NOMO-1 (cell line): ENCODE data around the gene RPS6KA2.

Experiments used
- DNase-seq, 2 experiments: peaks; one replicate each; lab custom pipeline; 2025; ENCODE audit not compliant: unreplicated experiment in 2 of 2; lab: John Stamatoyannopoulos, UW

RPS6KA2 gene

DNA sequence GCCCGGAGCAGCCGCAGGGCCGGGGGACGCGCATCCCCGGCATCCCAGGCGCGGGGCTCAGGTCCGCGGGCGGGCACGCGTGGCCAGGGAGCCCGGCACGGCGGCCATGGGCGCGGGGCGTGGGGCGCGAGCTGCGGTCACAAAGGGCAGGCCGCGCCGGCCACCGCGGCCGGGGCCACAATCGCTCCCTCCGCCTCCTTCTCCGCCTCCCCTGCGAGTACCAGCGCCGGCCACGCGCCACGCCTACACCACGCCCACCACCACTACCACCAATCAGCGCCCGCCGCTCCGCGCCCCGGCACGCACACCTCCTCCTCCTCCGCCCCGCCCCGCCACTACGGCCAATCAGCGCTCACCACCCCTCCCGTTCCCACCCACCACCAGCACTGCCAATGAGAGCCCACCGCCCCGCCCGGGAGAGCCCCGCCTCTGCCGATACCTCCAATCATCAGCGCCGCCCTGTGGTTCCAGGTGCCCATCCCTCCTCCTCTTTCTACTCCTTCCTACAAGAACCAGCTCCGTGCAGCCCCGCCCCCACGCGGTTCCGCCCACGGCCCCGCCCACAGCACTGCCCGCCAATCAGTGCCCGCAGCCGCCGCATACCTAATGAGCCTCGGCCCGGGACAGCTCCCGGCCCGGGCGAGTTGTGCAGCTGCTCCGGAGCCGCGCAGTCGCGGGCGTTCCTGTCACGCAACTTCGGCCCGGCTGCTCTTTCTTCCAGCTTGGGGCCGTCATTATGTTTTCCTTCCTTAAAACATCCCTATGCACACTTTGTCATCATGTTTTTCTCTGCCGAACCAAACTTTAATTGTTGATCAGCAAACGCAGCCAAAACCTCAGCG, at the start of gene RPS6KA2:
Gene RPS6KA2, minus strand, starts transcription at position 219 of the 842 bp plus-strand sequence. CDS start 232 bp downstream, outside the sequence.
- DNase-seq = peak; percentile 96 to 99

DNA sequence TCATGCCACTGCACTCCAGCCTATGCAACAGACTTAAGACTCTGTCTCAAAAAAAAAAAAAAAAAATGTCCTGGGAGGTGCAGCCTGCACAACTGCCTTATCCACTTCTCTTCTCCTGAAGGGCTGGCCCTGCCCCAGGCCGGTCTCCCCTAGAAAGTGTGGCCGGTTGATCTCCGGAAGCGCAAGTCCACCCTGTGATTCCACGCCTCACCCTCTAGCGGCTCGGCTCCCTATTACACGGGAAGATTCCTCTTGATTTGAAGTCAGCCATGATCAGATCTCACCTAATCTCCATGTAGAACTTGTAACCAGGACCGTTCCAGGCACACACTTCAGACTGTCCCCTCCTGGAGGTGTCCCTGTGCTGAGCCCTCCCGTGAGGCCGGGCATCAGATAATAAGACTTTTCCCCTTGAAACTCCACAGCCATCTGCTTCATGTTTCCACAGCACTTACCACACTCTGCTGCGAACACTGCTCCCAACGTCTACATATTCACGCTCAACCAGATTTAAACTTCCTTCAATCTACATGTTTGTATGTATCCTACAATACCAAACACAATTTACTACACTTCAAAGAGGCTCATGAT, 49.3 kb upstream of the RPS6KA2 start:
- no peak for DNase-seq

DNA sequence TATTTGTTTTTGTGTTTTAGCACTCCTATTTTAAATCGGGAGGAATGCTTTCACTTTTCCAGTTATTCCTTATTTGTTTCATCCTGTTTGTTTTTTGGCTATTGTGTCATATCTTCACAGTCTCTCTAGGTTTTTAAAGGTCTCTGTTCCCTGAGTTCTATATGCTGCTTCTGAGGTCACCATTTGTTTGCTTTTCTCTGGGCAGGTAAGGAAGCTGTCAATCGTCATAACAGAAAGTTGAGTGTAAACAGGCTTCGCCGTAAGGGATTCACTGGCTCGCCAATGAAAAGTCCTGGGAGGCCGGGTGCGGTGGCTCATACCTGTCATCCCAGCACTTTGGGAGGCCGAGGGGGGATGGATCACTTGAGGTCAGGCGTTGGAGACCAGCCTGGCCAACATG, 48.7 kb upstream of the RPS6KA2 start:
- DNase-seq = no peak

DNA sequence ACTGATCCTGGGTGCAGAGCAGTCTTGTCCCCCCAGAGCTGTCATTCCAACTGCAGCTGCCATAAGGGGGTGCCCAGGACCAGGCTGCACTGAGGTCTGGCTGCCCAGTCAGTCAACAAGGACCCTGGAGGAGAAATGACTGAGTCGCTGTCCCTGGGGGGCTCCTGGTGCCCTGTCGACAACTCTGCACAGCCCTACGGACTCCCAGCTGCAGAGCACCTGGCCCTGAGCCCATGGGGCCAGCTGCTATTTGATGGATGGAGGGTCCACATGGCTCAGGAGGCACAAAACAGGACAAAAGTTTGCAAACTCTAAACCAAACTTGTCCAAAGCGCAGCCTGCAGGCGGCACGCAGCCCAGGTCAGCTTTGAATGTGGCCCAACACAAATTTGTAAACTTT, 46.3 kb upstream of the RPS6KA2 start:
- DNase-seq = no peak

DNA sequence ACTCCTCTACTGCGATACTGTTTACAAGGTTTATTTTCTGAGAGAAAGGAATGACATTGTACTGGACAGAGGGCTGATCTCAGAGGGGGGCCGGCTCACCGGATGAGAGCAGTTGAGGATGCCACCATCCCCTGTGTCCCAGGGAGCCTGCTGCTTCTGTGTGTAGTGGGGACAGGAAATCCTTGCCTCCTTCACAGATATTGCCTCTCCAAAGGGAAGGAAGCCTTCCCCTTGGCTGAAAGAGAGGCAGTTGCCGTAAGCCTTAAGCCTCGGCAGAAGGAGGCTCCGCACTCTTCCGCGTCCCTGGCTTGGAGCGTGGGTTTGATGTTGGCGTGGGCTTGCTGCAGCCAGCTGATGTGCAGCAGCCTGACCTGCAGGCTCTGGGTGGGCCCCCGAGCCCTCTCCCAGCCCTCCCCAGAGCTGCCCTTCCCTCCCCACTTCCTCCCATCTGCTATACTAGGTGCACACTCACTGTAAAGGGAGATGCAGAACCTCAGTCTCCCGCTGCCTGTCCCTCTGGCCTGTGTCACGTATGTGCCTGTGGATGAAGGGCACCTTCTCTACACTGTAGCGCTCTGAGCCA, 45.7 kb upstream of the RPS6KA2 start:
- no peak for DNase-seq

DNA sequence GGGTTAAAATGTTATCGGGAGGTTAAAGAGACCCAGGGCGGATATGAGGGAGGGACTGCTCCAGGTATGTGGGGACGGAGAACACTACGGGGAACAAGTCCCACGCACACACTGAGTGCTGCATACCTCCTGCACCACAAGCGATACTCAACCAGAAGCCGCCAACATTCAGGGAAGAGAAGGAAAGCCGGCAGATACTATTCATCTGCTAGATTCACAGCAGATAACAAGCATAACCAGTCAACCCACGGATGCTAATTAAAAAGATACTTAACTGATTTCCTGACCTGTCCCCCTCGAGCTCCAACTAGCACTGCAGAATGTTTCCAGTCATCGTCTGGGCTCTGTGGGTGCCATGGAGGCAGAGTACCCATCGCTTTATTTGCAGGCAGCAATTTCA, 45.1 kb upstream of the RPS6KA2 start:
- DNase-seq = no peak

DNA sequence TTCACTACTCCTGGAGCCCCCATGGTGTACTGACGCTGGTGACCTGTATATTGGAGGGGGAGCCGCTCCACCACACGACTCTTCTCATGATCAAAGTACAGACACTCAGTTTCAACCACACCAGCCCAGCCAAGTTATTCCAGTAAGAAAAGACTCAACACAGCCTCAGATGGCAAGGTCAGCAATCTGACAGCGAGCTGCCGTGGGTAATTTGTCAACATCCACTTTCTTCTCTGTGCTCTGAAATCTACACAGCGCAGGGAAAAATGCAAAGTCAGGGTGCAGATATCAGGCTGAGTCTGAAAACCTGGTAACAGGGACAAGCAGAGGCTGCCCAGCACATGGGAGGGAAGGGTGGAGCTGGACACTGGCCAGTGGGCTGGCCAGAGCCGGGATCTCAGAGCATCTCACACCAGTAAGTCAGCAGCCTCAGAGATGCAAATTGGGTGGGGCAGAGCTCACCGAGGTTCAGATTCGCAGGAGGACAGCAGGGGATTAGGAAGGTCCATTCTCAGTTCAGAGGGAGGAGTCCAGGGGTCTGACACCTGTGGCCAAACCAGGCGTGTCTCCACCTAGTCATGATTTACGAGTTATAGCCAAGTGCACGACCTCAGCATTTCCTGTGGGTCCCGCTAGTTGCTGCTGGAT, 44.5 kb upstream of the RPS6KA2 start:
- no peak for DNase-seq

DNA sequence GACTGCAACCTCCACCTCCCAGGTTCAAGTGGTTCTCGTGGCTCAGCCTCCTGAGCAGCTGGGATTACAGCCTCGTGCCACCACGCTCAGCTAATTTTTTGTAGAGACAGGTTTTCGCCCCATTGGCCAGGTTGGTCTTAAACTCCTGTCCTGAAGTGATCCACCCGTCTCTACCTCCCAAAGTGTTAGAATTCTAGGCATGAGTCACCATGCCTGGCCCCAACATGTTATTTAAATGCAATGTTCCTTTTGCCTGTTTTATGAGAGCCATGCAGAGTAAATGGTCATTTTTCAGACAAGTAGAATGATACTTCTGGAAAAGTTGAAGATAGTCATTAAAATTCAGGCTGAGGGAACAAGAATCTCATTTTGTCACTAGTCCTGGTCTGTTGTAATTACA, 43.8 kb upstream of the RPS6KA2 start:
- no peak for DNase-seq

DNA sequence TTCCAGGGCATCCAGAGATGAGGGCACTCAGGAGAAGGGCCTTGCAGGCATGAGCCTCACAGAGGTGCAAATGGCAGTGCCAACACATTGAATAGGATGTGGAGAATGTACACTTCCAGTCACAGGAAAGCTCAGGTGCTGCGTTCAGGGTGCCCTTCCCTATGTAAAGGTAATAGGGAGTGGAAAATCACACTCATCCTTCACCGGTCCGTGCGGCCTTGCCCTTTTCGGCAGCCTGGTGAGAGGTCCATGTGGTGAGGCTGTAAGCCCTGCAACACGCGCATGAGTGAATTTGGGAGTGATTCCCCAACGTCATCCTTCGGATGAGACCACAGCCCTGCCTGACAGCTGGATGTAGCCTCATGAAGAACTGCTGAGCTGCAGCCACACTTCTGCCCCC, 43.0 kb upstream of the RPS6KA2 start:
- no peak for DNase-seq

DNA sequence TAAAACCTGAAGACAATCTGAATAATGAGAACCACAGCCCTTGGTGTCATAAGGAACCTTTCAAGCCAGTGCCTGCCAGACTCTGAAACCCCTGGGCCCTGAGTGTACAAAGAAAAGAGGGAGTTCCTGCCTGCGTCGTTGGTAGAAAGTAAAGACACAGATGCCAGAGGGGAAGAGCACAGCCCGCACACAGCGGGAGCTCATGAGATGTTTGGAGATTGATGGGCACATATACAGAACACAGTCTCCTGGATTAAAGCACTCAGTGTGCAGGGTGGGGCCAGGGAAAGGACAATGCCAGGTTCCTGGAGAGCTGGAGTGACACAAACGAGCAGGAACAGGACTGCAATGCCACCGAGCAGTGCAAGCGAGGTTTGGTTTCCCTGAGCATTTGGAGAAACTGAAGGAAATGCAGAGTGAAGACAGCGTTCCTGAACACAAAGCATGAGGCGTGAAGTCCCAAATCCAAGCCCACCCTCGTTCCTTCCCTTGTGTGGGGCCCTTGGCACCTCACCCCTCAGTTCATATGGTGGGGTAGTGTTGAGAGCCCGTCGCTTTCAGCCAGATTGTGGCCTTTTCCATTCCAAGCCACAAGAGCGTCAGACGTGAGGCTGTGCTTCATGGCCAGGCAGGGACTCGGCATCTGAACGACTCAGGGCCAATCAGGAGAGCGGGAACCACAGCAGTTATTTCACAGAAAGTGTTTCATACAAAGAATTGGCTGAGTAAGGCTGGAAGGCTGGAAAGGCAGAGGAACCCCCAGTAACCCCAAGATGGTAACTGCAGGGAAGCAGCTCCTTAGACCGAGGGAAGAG, 41.0 kb upstream of the RPS6KA2 start:
- DNase-seq = no peak

DNA sequence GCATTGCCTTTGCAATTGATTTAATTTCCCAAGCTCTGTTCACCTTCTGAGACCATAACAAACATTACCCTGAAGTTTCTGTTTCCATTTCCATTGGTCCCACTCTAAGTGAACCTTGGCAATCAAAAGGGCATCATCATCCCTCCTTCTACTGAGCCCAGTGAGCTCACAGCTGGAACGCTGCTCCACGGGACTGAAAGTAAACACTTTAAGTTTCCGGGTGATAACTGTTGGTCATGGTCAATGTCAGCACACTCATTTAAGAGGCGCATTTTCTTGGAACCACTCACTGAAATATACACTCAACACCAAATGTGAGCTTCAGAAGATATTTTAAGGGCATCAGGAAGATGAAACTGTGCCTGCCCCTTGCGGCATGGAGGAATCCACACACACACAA, 37.1 kb upstream of the RPS6KA2 start:
- no peak for DNase-seq

DNA sequence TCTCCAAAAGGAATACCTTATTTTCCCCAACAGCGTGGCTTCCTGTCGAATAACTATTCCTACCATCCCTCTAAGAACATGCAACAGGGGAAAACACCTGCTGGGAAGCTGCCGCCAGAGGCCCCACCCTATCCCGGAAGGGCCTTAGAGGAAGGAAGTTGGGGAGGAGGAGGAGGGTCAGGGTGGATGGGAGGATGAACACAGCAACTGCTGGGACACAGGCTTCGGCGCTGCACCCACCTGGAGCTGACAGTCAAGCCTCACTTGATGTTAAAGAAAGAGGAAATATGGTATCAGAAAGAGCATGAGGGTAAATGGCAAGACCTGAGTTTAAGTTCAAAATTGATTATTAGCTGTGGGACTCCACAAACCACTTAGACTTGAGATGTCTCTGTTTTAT, 36.5 kb upstream of the RPS6KA2 start:
- no peak for DNase-seq

DNA sequence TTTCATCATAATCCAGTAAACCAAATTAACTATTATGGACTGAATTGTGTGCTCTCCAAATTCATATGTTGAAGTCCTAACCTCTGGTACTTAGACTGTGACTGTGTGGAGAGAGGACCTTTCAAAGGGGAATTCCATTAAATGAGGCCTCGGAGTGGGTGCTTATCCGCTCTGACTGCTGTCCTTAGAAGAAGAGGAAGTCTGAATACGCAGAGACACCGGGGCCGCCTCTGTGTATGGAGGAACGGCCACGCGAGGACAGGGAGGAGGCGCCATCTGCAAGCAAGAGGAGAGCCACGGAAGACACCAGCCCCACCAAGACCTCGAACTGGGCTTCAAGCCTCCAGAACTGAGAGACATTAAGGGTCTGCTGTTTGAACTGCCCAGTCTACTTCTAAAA, 35.6 kb upstream of the RPS6KA2 start:
- DNase-seq = no peak

DNA sequence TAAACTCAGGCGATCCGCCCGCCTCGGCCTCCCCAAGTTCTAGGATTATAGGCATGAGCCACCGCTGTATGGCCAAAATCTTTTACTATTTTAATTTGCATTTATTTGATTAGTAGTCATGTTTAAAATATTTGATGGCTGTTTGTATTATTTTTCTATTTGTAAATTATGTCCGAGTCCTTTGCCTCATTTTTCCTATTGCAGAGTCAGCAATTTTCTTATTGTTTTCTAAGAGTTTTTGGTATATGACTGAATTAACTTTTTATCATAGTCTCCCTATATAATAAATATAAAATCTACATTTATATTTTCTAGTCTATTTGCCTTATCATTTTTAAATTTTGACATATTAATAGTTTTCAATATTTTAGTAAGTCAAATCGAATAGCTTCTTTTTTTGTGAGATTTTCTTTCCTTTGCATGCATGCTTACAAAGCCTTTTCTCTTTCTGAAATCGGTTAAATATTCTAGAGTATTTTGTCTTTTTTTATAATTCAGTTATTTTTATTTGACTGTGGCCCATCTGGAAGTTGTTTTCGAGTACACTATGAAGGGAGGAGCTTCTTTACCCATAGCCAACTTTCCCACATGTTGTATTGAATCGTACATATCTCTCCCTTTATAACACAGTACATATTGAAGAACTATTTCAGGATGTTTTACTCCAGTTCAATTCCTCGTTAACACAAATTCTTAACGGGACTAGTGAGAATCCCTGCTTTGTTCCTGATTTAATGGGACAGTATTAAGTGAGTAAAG, 34.5 kb upstream of the RPS6KA2 start:
- DNase-seq = no peak

DNA sequence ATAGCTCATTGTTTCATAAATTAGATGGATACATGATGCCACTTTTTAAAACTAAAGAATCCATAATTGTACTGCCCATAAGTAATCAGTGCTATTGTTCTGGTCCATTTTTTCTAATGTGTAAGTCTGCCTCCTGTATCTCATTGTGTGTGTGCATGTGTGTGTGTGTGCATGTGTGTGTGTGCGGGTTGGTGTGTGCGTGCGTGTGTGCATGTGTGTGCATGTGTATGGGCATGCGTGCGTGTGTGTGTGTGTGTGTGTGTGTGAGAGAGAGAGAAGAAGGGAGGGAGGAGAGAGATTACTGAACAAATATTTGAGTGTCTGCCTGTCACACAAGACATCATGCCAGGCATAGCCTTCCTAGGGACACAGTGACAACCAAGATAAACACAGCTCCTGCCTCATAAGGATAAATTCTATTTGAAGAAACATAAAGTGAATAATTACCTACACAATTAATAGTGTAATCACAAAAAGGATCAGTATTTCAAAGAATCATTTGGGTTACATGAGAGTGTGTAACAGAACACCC, 33.2 kb upstream of the RPS6KA2 start:
- no peak for DNase-seq

DNA sequence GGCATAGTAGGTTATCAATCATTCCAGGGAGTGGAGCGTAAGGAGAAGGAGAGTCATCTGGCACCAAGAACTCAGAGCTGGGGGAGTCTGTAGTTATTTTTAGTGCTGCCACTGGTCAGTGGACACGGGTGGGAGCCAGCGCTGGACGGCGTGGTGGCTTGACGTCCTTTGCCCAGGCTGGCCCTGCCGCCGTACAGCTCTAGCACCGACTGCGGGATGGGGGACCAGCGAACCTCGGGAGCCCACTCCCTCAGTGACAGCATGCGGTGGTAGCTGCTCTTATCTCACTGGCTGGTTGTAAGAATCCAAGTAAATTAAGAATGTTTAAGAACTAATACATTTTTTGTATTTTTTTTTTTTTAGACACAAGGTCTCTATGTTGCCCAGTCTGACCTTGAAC, 32.5 kb upstream of the RPS6KA2 start:
- DNase-seq = no peak

DNA sequence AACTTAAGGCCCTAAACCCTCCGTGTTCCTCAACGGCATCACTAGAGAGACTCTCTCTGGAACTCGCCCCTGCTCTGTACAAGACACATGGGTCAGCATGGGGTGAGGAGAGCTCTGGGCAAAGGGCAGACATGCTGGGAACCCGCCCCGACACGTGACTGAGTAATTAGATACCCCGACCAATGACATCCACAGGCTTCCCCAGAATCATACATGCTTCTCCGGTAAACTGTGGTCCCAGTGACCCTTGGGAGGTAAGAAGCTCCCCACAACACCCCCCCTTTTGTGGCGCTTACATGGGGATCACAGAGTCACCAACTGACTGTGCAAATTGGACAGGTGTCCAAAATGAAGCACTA, 31.7 kb upstream of the RPS6KA2 start:
- no peak for DNase-seq

DNA sequence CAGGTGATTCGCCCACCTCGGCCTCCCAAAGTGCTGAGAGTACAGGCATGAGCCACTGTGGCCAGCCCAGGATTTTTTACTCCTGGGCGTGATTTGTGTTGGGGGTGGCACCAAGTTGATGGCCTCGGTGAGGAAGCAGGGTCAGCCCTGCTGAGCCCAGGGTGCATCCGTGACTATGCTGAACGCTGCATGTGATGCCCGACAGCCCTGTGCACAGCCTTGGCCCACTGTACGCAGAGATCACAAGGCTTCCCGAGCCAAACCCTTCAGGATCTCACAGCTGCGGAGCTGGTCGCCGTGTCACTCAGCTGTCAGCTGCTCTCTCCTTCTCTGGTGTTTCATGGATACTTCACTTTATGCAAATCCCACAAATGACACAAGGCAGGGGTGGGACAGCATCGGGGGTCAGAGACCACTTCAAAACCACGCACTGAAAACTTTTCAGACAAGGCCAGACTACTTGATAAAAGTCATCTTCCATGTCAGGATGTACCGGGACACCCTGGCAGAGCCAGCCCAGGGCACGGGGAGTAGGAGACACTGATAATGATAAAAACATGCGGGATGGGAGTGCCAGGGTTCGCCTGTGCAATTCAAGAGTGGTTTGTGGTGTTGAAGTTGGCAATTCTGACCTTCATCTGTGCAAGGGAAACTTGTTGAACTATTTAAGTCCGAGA, 31.2 kb upstream of the RPS6KA2 start:
- no peak for DNase-seq

DNA sequence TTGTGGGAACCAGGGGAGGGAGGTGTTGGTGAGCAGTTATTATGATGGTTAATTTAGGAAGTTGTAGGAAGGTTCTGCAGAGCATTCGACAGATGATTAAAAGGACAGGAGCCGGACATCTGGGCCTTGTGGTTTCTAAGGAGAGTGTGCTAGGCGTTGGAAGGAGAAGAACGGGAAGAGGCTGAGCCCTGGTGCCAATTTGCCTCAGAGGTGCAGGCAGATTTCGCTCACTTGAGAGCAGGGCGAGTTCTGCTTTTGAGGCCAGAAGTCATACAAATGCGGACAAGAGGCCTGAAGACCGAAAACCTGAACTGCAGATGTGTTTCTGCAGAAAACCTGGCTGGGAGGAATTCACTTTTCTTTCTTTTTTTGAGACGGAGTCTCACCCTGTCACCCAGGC, 30.5 kb upstream of the RPS6KA2 start:
- peak; percentile 56 for DNase-seq
